NCI-H1436 (cell line): ENCODE data around the gene DENND4B.

ENCODE experiments used
- DNase-seq: peaks from one replicate; lab custom pipeline; 2025; lab: John Stamatoyannopoulos, UW

The DENND4B gene

GRCh38 chr1:153945795-153946621 is 510 bp downstream of the DENND4B start:
- DNase-seq, result no peak

GRCh38 chr1:153945131-153945794 is 1.3 kb downstream of the DENND4B start:
- no peak for DNase-seq

GRCh38 chr1:153944827-153945117 is 1.7 kb downstream of the DENND4B start:
- no peak for DNase-seq

GRCh38 chr1:153944005-153944826 is 2.3 kb downstream of the DENND4B start:
- no peak for DNase-seq

GRCh38 chr1:153942766-153943549 is 3.6 kb downstream of the DENND4B start:
- DNase-seq, result no peak

GRCh38 chr1:153941826-153942725 is 4.4 kb downstream of the DENND4B start:
- DNase-seq, result no peak

- DNase-seq, result no peak
Measured at GRCh38 chr1:153940756-153941155, 5.8 kb downstream of the DENND4B start.

- no peak for DNase-seq
Measured at GRCh38 chr1:153939476-153939875, 7.0 kb downstream of the DENND4B start.

- DNase-seq, result no peak
Measured at GRCh38 chr1:153938996-153939395, 7.5 kb downstream of the DENND4B start.

GRCh38 chr1:153937331-153937730 is 9.2 kb downstream of the DENND4B start:
- DNase-seq, result no peak

- no peak for DNase-seq
Measured at GRCh38 chr1:153936011-153936802, 10.3 kb downstream of the DENND4B start.

- DNase-seq, result no peak
Measured at GRCh38 chr1:153934746-153935145, 11.8 kb downstream of the DENND4B start.

- no peak for DNase-seq
Measured at GRCh38 chr1:153933955-153934354, 12.6 kb downstream of the DENND4B start.

- DNase-seq, result no peak
Measured at GRCh38 chr1:153933430-153933829, 13.1 kb downstream of the DENND4B start.

GRCh38 chr1:153932156-153933131 is 14.1 kb downstream of the DENND4B start:
- DNase-seq, result no peak

- DNase-seq, result no peak
Measured at GRCh38 chr1:153929981-153930948, 16.3 kb downstream of the DENND4B start.

GRCh38 chr1:153929426-153929825 is 17.1 kb downstream of the DENND4B start:
- DNase-seq, result no peak
